ENCODE results near the gene FBXO34. TPM values are rescaled to one million over a fixed set of nuclear protein-coding genes. Genes with fewer than 3 reads are reported as not detected.

FBXO34 gene
- total RNA-seq: 10 to 100 TPM; 44.1 to 51.6 TPM
- polyA plus RNA-seq (2013, experiment 1 of 2): 17.3 TPM
- polyA plus RNA-seq (2013, experiment 2 of 2): 19.2 TPM
- long read RNA-seq, experiment 1, partial matches to known transcripts: 0 of 14 reads
- long read RNA-seq, experiment 1, other reads (novel, unspliced or antisense): 10 of 14 reads
- long read RNA-seq, experiment 2, transcript FBXO34-201 (2 exons, 3,464 nt): major isoform, 85 of 107 reads
- long read RNA-seq, experiment 2, partial matches to known transcripts: 8 of 107 reads
- long read RNA-seq, experiment 2, other reads (novel, unspliced or antisense): 14 of 107 reads
- long read RNA-seq, experiment 3, transcript FBXO34-201 (2 exons, 3,464 nt): major isoform, 295 of 335 reads
- long read RNA-seq, experiment 3, partial matches to known transcripts: 7 of 335 reads
- long read RNA-seq, experiment 3, other reads (novel, unspliced or antisense): 32 of 335 reads
- long read RNA-seq, experiment 4, partial matches to known transcripts: 0 of 15 reads
- long read RNA-seq, experiment 4, other reads (novel, unspliced or antisense): 15 of 15 reads

- Mint-ChIP-seq H3K9me3 (peaks cover 16% of the 10 kb centered on the region), H3K4me1 (peaks cover 37% of the 10 kb centered on the region), H3K4me3 (peak within 1 kb of the TSS; percentile 87), H3K27ac (peak within 1 kb of the TSS; percentile 95), H3K36me3 (ENCODE audit: low read depth) (peaks cover 11% of the 10 kb centered on the region), H3K27me3 (ENCODE audit: insufficient read depth) (no peaks in the 10 kb centered on the region)
- H3K4me3 ChIP-seq (ENCODE audit: low read length): peak within 1 kb of the TSS; percentile 96
- TF ChIP-seq CTCF (conservative IDR thresholded peaks at IDR 0.05): peak; percentile 99
- 4 to 10% methylated on average over 12 to 49 of the region's 49 CpGs for WGBS, 2 experiments (ENCODE audit: insufficient coverage in 1 of 2, insufficient read length in 1 of 2)
- peaks cover 12% of the 10 kb centered on the region for H3K36me3 ChIP-seq (ENCODE audit: control insufficient read depth, insufficient read depth, low read length)
- H3K27me3 ChIP-seq (ENCODE audit: control insufficient read depth, insufficient read depth, low read length, poor library complexity, severe bottlenecking): no peaks in the 10 kb centered on the region
- peak; percentile 100 for DNase-seq
- peak within 1 kb of the TSS; percentile 54 for H3K27ac ChIP-seq (ENCODE audit: low read depth, low read length)
- peak within 1 kb of the TSS; percentile 93 for H3K9ac ChIP-seq (ENCODE audit: extremely low read depth, low read length, poor library complexity, severe bottlenecking)
- peaks cover 16% of the 10 kb centered on the region for H3K9me3 ChIP-seq (ENCODE audit: control insufficient read depth, low read length)
- peaks cover 2% of the 10 kb centered on the region for H3K4me1 ChIP-seq (ENCODE audit: control insufficient read depth, insufficient read depth, low read length)
Observed at GRCh38 chr14:55270832-55271571, at the start of gene FBXO34. Gene FBXO34 (plus strand): TSS chr14:55271421. CDS start chr14:55350391, 78,970 bp downstream.

- H3K4me1 Mint-ChIP-seq: peaks cover 5% of the 10 kb centered on the region
- H3K9me3 Mint-ChIP-seq: peaks cover 6% of the 10 kb centered on the region
- no peak for DNase-seq
- Histone ChIP-seq H3K9ac (ENCODE audit: extremely low read depth, low read length, poor library complexity, severe bottlenecking) (no peak overlapping the region), H3K4me3 (ENCODE audit: low read length) (no peak overlapping the region), H3K4me1 (ENCODE audit: control insufficient read depth, insufficient read depth, low read length) (peaks cover 3% of the 10 kb centered on the region), H3K27ac (ENCODE audit: low read depth, low read length) (no peak overlapping the region), H3K27me3 (ENCODE audit: control insufficient read depth, insufficient read depth, low read length, poor library complexity, severe bottlenecking) (peaks cover 37% of the 10 kb centered on the region), H3K9me3 (ENCODE audit: control insufficient read depth, low read length) (peaks cover 4% of the 10 kb centered on the region), H3K36me3 (ENCODE audit: control insufficient read depth, insufficient read depth, low read length) (no peaks in the 10 kb centered on the region)
- peaks cover 15% of the 10 kb centered on the region for H3K27me3 Mint-ChIP-seq (ENCODE audit: insufficient read depth)
- no peak overlapping the region for H3K4me3 Mint-ChIP-seq
- no peak overlapping the region for H3K27ac Mint-ChIP-seq
- no peak for TF ChIP-seq CTCF (conservative IDR thresholded peaks at IDR 0.05)
- H3K36me3 Mint-ChIP-seq (ENCODE audit: low read depth): no peaks in the 10 kb centered on the region
Observed at GRCh38 chr14:55221968-55222367, 49.3 kb upstream of the FBXO34 start.

- no peak overlapping the region for H3K9ac ChIP-seq (ENCODE audit: extremely low read depth, low read length, poor library complexity, severe bottlenecking)
- Mint-ChIP-seq H3K4me1 (peaks cover 5% of the 10 kb centered on the region), H3K27ac (no peak overlapping the region), H3K4me3 (no peak overlapping the region), H3K9me3 (peaks cover 11% of the 10 kb centered on the region), H3K27me3 (ENCODE audit: insufficient read depth) (peaks cover 27% of the 10 kb centered on the region), H3K36me3 (ENCODE audit: low read depth) (no peaks in the 10 kb centered on the region)
- no peak overlapping the region for H3K4me3 ChIP-seq (ENCODE audit: low read length)
- TF ChIP-seq CTCF (conservative IDR thresholded peaks at IDR 0.05): no peak
- H3K9me3 ChIP-seq (ENCODE audit: control insufficient read depth, low read length): peaks cover 18% of the 10 kb centered on the region
- H3K36me3 ChIP-seq (ENCODE audit: control insufficient read depth, insufficient read depth, low read length): no peaks in the 10 kb centered on the region
- peaks cover 3% of the 10 kb centered on the region for H3K4me1 ChIP-seq (ENCODE audit: control insufficient read depth, insufficient read depth, low read length)
- no peak for DNase-seq
- peaks cover 51% of the 10 kb centered on the region for H3K27me3 ChIP-seq (ENCODE audit: control insufficient read depth, insufficient read depth, low read length, poor library complexity, severe bottlenecking)
- no peak overlapping the region for H3K27ac ChIP-seq (ENCODE audit: low read depth, low read length)
Observed at GRCh38 chr14:55223364-55223763, 47.9 kb upstream of the FBXO34 start.
